Ovary (tissue), 3 donors: Measurements from ENCODE around the gene SHTN1.

Experiments used
- EP300 ChIP-seq: sonication (generic); formaldehyde crosslinking; IDR thresholded peaks from one replicate; pipeline ENCODE4 v1.6.1; 2017; ENCODE audit warnings: antibody characterized with exemption
- TF ChIP-seq, protein P1 (sequence below), 3 donors: fragments of 450-650 bp in 2 of 3; fragments of 200-600 bp in 1 of 3; IDR thresholded peaks; one replicate each; pipeline versions ENCODE4 v1.5.1 to v1.8.0; 2016 to 2022; ENCODE audit warnings: antibody characterized with exemption in 3 of 3, mild to moderate bottlenecking in 1 of 3
- donor health status: DM: no; HTN: no; CAD: no.

DNA sequence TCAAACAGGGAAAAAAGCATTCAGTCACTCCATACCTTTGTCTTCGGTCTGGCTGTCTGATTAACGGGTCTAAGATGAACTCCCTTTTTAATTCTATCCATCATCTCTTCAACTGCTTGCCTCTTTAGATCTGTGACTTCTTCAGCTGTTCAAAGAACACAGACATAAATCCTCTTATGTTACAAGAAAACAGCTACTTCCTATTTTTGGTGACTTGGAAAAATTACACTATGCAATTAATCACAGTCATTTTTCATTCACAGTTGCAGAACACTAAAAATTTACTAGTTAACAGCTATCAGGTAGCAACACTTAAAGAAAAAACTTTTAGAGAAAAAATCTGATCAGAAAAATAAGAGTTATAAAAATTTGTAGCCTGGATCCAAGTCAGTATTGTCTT lies 89.6 kb downstream of the SHTN1 start:
- TF ChIP-seq EP300: no peak
- TF ChIP-seq, protein P1, sequence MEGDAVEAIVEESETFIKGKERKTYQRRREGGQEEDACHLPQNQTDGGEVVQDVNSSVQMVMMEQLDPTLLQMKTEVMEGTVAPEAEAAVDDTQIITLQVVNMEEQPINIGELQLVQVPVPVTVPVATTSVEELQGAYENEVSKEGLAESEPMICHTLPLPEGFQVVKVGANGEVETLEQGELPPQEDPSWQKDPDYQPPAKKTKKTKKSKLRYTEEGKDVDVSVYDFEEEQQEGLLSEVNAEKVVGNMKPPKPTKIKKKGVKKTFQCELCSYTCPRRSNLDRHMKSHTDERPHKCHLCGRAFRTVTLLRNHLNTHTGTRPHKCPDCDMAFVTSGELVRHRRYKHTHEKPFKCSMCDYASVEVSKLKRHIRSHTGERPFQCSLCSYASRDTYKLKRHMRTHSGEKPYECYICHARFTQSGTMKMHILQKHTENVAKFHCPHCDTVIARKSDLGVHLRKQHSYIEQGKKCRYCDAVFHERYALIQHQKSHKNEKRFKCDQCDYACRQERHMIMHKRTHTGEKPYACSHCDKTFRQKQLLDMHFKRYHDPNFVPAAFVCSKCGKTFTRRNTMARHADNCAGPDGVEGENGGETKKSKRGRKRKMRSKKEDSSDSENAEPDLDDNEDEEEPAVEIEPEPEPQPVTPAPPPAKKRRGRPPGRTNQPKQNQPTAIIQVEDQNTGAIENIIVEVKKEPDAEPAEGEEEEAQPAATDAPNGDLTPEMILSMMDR (IDR thresholded peaks at IDR 0.05): no peak
